ENCODE results near the gene MLF1.
A peak's percentile ranks its signal among the peaks of the same experiment; 100 is the strongest.
"Not testable (repeated sequence)": the region's sequence is repeated elsewhere in the genome, so short reads cannot be mapped to it uniquely, and the experiment has no call there.

MLF1 gene

GRCh38 chr3:158570999-158571702 is at the start of gene MLF1:
MLF1 (plus strand) TSS chr3:158571194; CDS start chr3:158571301, 107 bp downstream.
- peak within 1 kb of the TSS; percentile 97 for H3K4me3 ChIP-seq (ENCODE audit: low read length)
- no peaks in the 10 kb centered on the region for H3K27me3 ChIP-seq (replicated peaks; ENCODE audit: control insufficient read depth, insufficient read depth, low read length)
- no peaks in the 10 kb centered on the region for H3K9me3 ChIP-seq (ENCODE audit: control insufficient read depth, low read length)
- H3K9ac ChIP-seq (ENCODE audit: low read length) = peak within 1 kb of the TSS; percentile 86
- peak; percentile 99 for DNase-seq (ENCODE audit: low read depth)
- H3K4me1 ChIP-seq (ENCODE audit: control insufficient read depth, insufficient read depth, low read length) = peaks cover 3% of the 10 kb centered on the region
- H3K36me3 ChIP-seq (ENCODE audit: control insufficient read depth, insufficient read depth, low read length, severe bottlenecking) = no peaks in the 10 kb centered on the region

- Histone ChIP-seq H3K9me3 (ENCODE audit: control insufficient read depth, low read length) (peaks cover 12% of the 10 kb centered on the region), H3K27me3 (replicated peaks; ENCODE audit: control insufficient read depth, insufficient read depth, low read length) (no peaks in the 10 kb centered on the region), H3K4me1 (ENCODE audit: control insufficient read depth, insufficient read depth, low read length) (peaks cover 32% of the 10 kb centered on the region), H3K36me3 (ENCODE audit: control insufficient read depth, insufficient read depth, low read length, severe bottlenecking) (no peaks in the 10 kb centered on the region), H3K4me3 (ENCODE audit: low read length) (no peak overlapping the region), H3K9ac (ENCODE audit: low read length) (no peak overlapping the region)
- peak; percentile 56 for DNase-seq (ENCODE audit: low read depth)
Measured at GRCh38 chr3:158522221-158523136, 48.5 kb upstream of the MLF1 start.

- DNase-seq (ENCODE audit: low read depth) = no peak
- H3K4me3 ChIP-seq (ENCODE audit: low read length) = no peak overlapping the region
- H3K9me3 ChIP-seq (ENCODE audit: control insufficient read depth, low read length) = peaks cover 12% of the 10 kb centered on the region
- peaks cover 7% of the 10 kb centered on the region for H3K4me1 ChIP-seq (ENCODE audit: control insufficient read depth, insufficient read depth, low read length)
- no peaks in the 10 kb centered on the region for H3K36me3 ChIP-seq (ENCODE audit: control insufficient read depth, insufficient read depth, low read length, severe bottlenecking)
- H3K9ac ChIP-seq (ENCODE audit: low read length) = no peak overlapping the region
- no peaks in the 10 kb centered on the region for H3K27me3 ChIP-seq (replicated peaks; ENCODE audit: control insufficient read depth, insufficient read depth, low read length)
Measured at GRCh38 chr3:158528076-158528674, 42.8 kb upstream of the MLF1 start.

GRCh38 chr3:158531334-158531733 is 39.7 kb upstream of the MLF1 start:
- DNase-seq (ENCODE audit: low read depth) = no peak
- Histone ChIP-seq H3K9me3 (ENCODE audit: control insufficient read depth, low read length) (no peaks in the 10 kb centered on the region), H3K4me1 (ENCODE audit: control insufficient read depth, insufficient read depth, low read length) (no peaks in the 10 kb centered on the region), H3K4me3 (ENCODE audit: low read length) (no peak overlapping the region), H3K36me3 (ENCODE audit: control insufficient read depth, insufficient read depth, low read length, severe bottlenecking) (no peaks in the 10 kb centered on the region), H3K9ac (ENCODE audit: low read length) (no peak overlapping the region), H3K27me3 (replicated peaks; ENCODE audit: control insufficient read depth, insufficient read depth, low read length) (no peaks in the 10 kb centered on the region)

GRCh38 chr3:158532099-158532734 is 38.8 kb upstream of the MLF1 start:
- no peak overlapping the region for H3K9ac ChIP-seq (ENCODE audit: low read length)
- H3K27me3 ChIP-seq (replicated peaks; ENCODE audit: control insufficient read depth, insufficient read depth, low read length) = no peaks in the 10 kb centered on the region
- no peaks in the 10 kb centered on the region for H3K9me3 ChIP-seq (ENCODE audit: control insufficient read depth, low read length)
- no peaks in the 10 kb centered on the region for H3K4me1 ChIP-seq (ENCODE audit: control insufficient read depth, insufficient read depth, low read length)
- no peak overlapping the region for H3K4me3 ChIP-seq (ENCODE audit: low read length)
- peak; percentile 74 for DNase-seq (ENCODE audit: low read depth)
- no peaks in the 10 kb centered on the region for H3K36me3 ChIP-seq (ENCODE audit: control insufficient read depth, insufficient read depth, low read length, severe bottlenecking)

GRCh38 chr3:158535918-158536317 is 35.1 kb upstream of the MLF1 start:
- no peaks in the 10 kb centered on the region for H3K4me1 ChIP-seq (ENCODE audit: control insufficient read depth, insufficient read depth, low read length)
- no peaks in the 10 kb centered on the region for H3K9me3 ChIP-seq (ENCODE audit: control insufficient read depth, low read length)
- no peak overlapping the region for H3K9ac ChIP-seq (ENCODE audit: low read length)
- no peaks in the 10 kb centered on the region for H3K27me3 ChIP-seq (replicated peaks; ENCODE audit: control insufficient read depth, insufficient read depth, low read length)
- DNase-seq (ENCODE audit: low read depth) = no peak
- no peak overlapping the region for H3K4me3 ChIP-seq (ENCODE audit: low read length)
- H3K36me3 ChIP-seq (ENCODE audit: control insufficient read depth, insufficient read depth, low read length, severe bottlenecking) = no peaks in the 10 kb centered on the region

- H3K36me3 ChIP-seq (ENCODE audit: control insufficient read depth, insufficient read depth, low read length, severe bottlenecking) = peaks cover 7% of the 10 kb centered on the region
- H3K4me1 ChIP-seq (ENCODE audit: control insufficient read depth, insufficient read depth, low read length) = no peaks in the 10 kb centered on the region
- H3K27me3 ChIP-seq (replicated peaks; ENCODE audit: control insufficient read depth, insufficient read depth, low read length) = no peaks in the 10 kb centered on the region
- no peak overlapping the region for H3K9ac ChIP-seq (ENCODE audit: low read length)
- H3K9me3 ChIP-seq (ENCODE audit: control insufficient read depth, low read length) = no peaks in the 10 kb centered on the region
- peak; percentile 76 for DNase-seq (ENCODE audit: low read depth)
- no peak overlapping the region for H3K4me3 ChIP-seq (ENCODE audit: low read length)
Measured at GRCh38 chr3:158539414-158540014, 31.5 kb upstream of the MLF1 start.

- no peaks in the 10 kb centered on the region for H3K27me3 ChIP-seq (replicated peaks; ENCODE audit: control insufficient read depth, insufficient read depth, low read length)
- DNase-seq (ENCODE audit: low read depth) = no peak
Measured at GRCh38 chr3:158540066-158540465, 30.9 kb upstream of the MLF1 start.

GRCh38 chr3:158548691-158549090 is 22.3 kb upstream of the MLF1 start:
- Histone ChIP-seq H3K4me3 (ENCODE audit: low read length) (no peak overlapping the region), H3K36me3 (ENCODE audit: control insufficient read depth, insufficient read depth, low read length, severe bottlenecking) (peaks cover 11% of the 10 kb centered on the region), H3K4me1 (ENCODE audit: control insufficient read depth, insufficient read depth, low read length) (no peaks in the 10 kb centered on the region), H3K27me3 (replicated peaks; ENCODE audit: control insufficient read depth, insufficient read depth, low read length) (no peaks in the 10 kb centered on the region), H3K9ac (ENCODE audit: low read length) (no peak overlapping the region), H3K9me3 (ENCODE audit: control insufficient read depth, low read length) (no peaks in the 10 kb centered on the region)
- DNase-seq (ENCODE audit: low read depth) = no peak

More at GRCh38 chr3:158540066-158540465, 30.9 kb upstream of the MLF1 start:
- Histone ChIP-seq H3K9me3 (ENCODE audit: control insufficient read depth, low read length) (no peaks in the 10 kb centered on the region), H3K9ac (ENCODE audit: low read length) (no peak overlapping the region), H3K4me3 (ENCODE audit: low read length) (no peak overlapping the region), H3K4me1 (ENCODE audit: control insufficient read depth, insufficient read depth, low read length) (no peaks in the 10 kb centered on the region), H3K36me3 (ENCODE audit: control insufficient read depth, insufficient read depth, low read length, severe bottlenecking) (peaks cover 7% of the 10 kb centered on the region)

- not testable (repeated sequence) for H3K4me1 ChIP-seq (ENCODE audit: control insufficient read depth, insufficient read depth, low read length); H3K27me3 ChIP-seq (replicated peaks; ENCODE audit: control insufficient read depth, insufficient read depth, low read length)
Measured at GRCh38 chr3:158549938-158550337, 21.1 kb upstream of the MLF1 start.

More at GRCh38 chr3:158549938-158550337, 21.1 kb upstream of the MLF1 start:
- not testable (repeated sequence) for DNase-seq (ENCODE audit: low read depth); H3K9me3 ChIP-seq (ENCODE audit: control insufficient read depth, low read length); H3K36me3 ChIP-seq (ENCODE audit: control insufficient read depth, insufficient read depth, low read length, severe bottlenecking); H3K9ac ChIP-seq (ENCODE audit: low read length); H3K4me3 ChIP-seq (ENCODE audit: low read length)

Measured in adipocyte (in vitro differentiated cells).